HPDE6-E6E7 (cell line): ENCODE results near the gene OR13C4.
A peak's percentile ranks its signal among the peaks of the same experiment; 100 is the strongest.
"Not testable (repeated sequence)": the region's sequence is repeated elsewhere in the genome, so short reads cannot be mapped to it uniquely, and the experiment has no call there.

Source experiments
- DNase-seq: peaks from one replicate; pipeline ENCODE4 v3.0.0; 2011; ENCODE audit warnings: missing footprints; ENCODE audit errors: extremely low spot score

OR13C4 gene

GRCh38 chr9:104527109-104527508 lies at the start of gene OR13C4:
TSS of gene OR13C4 (minus strand) at chr9:104527209. CDS start at chr9:104527209, 0 bp downstream.
- no peak for DNase-seq

GRCh38 chr9:104575456-104575855 lies 48.4 kb upstream of the OR13C4 start:
- DNase-seq, result no peak

- no peak for DNase-seq
Measured at GRCh38 chr9:104572612-104573011, 45.6 kb upstream of the OR13C4 start.

GRCh38 chr9:104568868-104569267 lies 41.9 kb upstream of the OR13C4 start, which contains the start of gene OR13C8:
TSS of gene OR13C8 (plus strand) at chr9:104569168. CDS start at chr9:104569168, 0 bp downstream.
- DNase-seq, result no peak

- no peak for DNase-seq
Measured at GRCh38 chr9:104564358-104564757, 37.3 kb upstream of the OR13C4 start.

GRCh38 chr9:104556830-104557634 lies 30.0 kb upstream of the OR13C4 start:
- no peak for DNase-seq

GRCh38 chr9:104555521-104555920 lies 28.5 kb upstream of the OR13C4 start:
- no peak for DNase-seq

GRCh38 chr9:104553261-104553660 lies 26.3 kb upstream of the OR13C4 start:
- DNase-seq, result no peak

GRCh38 chr9:104544644-104545043 lies 17.6 kb upstream of the OR13C4 start:
- DNase-seq, result no peak

- no peak for DNase-seq
Measured at GRCh38 chr9:104539275-104539674, 12.3 kb upstream of the OR13C4 start.

- no peak for DNase-seq
Measured at GRCh38 chr9:104536756-104537155, 9.7 kb upstream of the OR13C4 start, which contains the start of gene OR13C3. TSS of gene OR13C3 (minus strand) at chr9:104536856. CDS start at chr9:104536723, 133 bp downstream.

- DNase-seq, result not testable (repeated sequence)
Measured at GRCh38 chr9:104520241-104520640, 6.8 kb downstream of the OR13C4 start.

GRCh38 chr9:104514901-104515300 lies 12.1 kb downstream of the OR13C4 start:
- DNase-seq, result no peak

GRCh38 chr9:104506565-104506964 lies 20.4 kb downstream of the OR13C4 start:
- DNase-seq, result peak; percentile 54

- DNase-seq, result no peak
Measured at GRCh38 chr9:104503963-104504362, 23.0 kb downstream of the OR13C4 start, which contains the start of gene OR13F1. TSS of gene OR13F1 (plus strand) at chr9:104504263. CDS start at chr9:104504263, 0 bp downstream.

- no peak for DNase-seq
Measured at GRCh38 chr9:104503440-104503839, 23.6 kb downstream of the OR13C4 start.

- DNase-seq, result no peak
Measured at GRCh38 chr9:104494808-104495207, 32.2 kb downstream of the OR13C4 start.

GRCh38 chr9:104485014-104485413 lies 42.0 kb downstream of the OR13C4 start:
- DNase-seq, result no peak

GRCh38 chr9:104482921-104483570 lies 44.0 kb downstream of the OR13C4 start:
- no peak for DNase-seq
